Rectal smooth muscle tissue (tissue), 1 donor: Measurements from ENCODE around the gene TLE2.

Experiments used
- H3K27ac ChIP-seq: one replicate; pipeline ENCODE4 v1.7.0; 2013; ENCODE audit warnings: low read depth, low read length, inconsistent platforms
- H3K27me3 ChIP-seq: one replicate; pipeline ENCODE4 v1.7.0; 2013; ENCODE audit warnings: low read length; ENCODE audit not compliant: control insufficient read depth, insufficient read depth
- H3K36me3 ChIP-seq: one replicate; pipeline ENCODE4 v1.7.0; 2013; ENCODE audit warnings: low read length; ENCODE audit not compliant: control insufficient read depth, insufficient read depth
- H3K4me1 ChIP-seq: one replicate; pipeline ENCODE4 v1.7.0; 2013; ENCODE audit warnings: low read length; ENCODE audit not compliant: control insufficient read depth, insufficient read depth
- H3K4me3 ChIP-seq: one replicate; pipeline ENCODE4 v1.7.0; 2013; ENCODE audit warnings: low read length
- H3K9ac ChIP-seq: one replicate; pipeline ENCODE4 v1.7.0; 2013; ENCODE audit warnings: low read length

TLE2 gene

GRCh38 chr19:3029065-3029923, at the start of gene TLE2:
TLE2 (minus strand) TSS chr19:3029280; CDS start chr19:3028904, 376 bp downstream.
- H3K4me3 ChIP-seq, result peak within 1 kb of the TSS; percentile 54
- H3K27me3 ChIP-seq, result no peaks in the 10 kb centered on the region
- no peak within 1 kb of the TSS for H3K9ac ChIP-seq

GRCh38 chr19:3075605-3076431, 46.7 kb upstream of the TLE2 start:
- H3K36me3 ChIP-seq, result no peaks in the 10 kb centered on the region
- H3K4me1 ChIP-seq, result peaks cover 2% of the 10 kb centered on the region
- H3K27ac ChIP-seq, result no peak overlapping the region
- no peak overlapping the region for H3K9ac ChIP-seq
- H3K27me3 ChIP-seq, result no peaks in the 10 kb centered on the region
- peak overlapping the region; percentile 51 for H3K4me3 ChIP-seq

More at GRCh38 chr19:3029065-3029923, at the start of gene TLE2:
- Histone ChIP-seq H3K4me1 (no peaks in the 10 kb centered on the region), H3K27ac (peak within 1 kb of the TSS; percentile 40), H3K36me3 (no peaks in the 10 kb centered on the region)

GRCh38 chr19:3073931-3074595, 45.0 kb upstream of the TLE2 start:
- H3K27ac ChIP-seq, result no peak overlapping the region
- no peak overlapping the region for H3K9ac ChIP-seq
- H3K4me1 ChIP-seq, result peaks cover 2% of the 10 kb centered on the region
- no peaks in the 10 kb centered on the region for H3K36me3 ChIP-seq
- H3K4me3 ChIP-seq, result no peak overlapping the region
- no peaks in the 10 kb centered on the region for H3K27me3 ChIP-seq

- H3K4me3 ChIP-seq, result no peak overlapping the region
- no peak overlapping the region for H3K9ac ChIP-seq
- H3K4me1 ChIP-seq, result peaks cover 2% of the 10 kb centered on the region
- no peak overlapping the region for H3K27ac ChIP-seq
- H3K36me3 ChIP-seq, result no peaks in the 10 kb centered on the region
- H3K27me3 ChIP-seq, result no peaks in the 10 kb centered on the region
Measured at GRCh38 chr19:3073159-3073563, 44.1 kb upstream of the TLE2 start.

- Histone ChIP-seq H3K4me3 (no peak overlapping the region), H3K27ac (no peak overlapping the region), H3K9ac (no peak overlapping the region), H3K4me1 (peaks cover 2% of the 10 kb centered on the region), H3K27me3 (no peaks in the 10 kb centered on the region), H3K36me3 (no peaks in the 10 kb centered on the region)
Measured at GRCh38 chr19:3071768-3072167, 42.7 kb upstream of the TLE2 start.

- Histone ChIP-seq H3K4me1 (no peaks in the 10 kb centered on the region), H3K4me3 (no peak overlapping the region), H3K27ac (no peak overlapping the region), H3K9ac (no peak overlapping the region), H3K27me3 (no peaks in the 10 kb centered on the region), H3K36me3 (no peaks in the 10 kb centered on the region)
Measured at GRCh38 chr19:3068071-3068470, 39.0 kb upstream of the TLE2 start.

- no peaks in the 10 kb centered on the region for H3K36me3 ChIP-seq
- no peaks in the 10 kb centered on the region for H3K27me3 ChIP-seq
- H3K9ac ChIP-seq, result no peak overlapping the region
- no peak overlapping the region for H3K4me3 ChIP-seq
- no peaks in the 10 kb centered on the region for H3K4me1 ChIP-seq
- H3K27ac ChIP-seq, result no peak overlapping the region
Measured at GRCh38 chr19:3067563-3067962, 38.5 kb upstream of the TLE2 start.

- Histone ChIP-seq H3K4me1 (no peaks in the 10 kb centered on the region), H3K4me3 (no peak overlapping the region), H3K27me3 (no peaks in the 10 kb centered on the region), H3K36me3 (no peaks in the 10 kb centered on the region), H3K9ac (no peak overlapping the region), H3K27ac (no peak overlapping the region)
Measured at GRCh38 chr19:3066482-3067049, 37.5 kb upstream of the TLE2 start.

- Histone ChIP-seq H3K27ac (no peak overlapping the region), H3K4me3 (no peak overlapping the region), H3K9ac (no peak overlapping the region), H3K4me1 (no peaks in the 10 kb centered on the region), H3K36me3 (no peaks in the 10 kb centered on the region), H3K27me3 (no peaks in the 10 kb centered on the region)
Measured at GRCh38 chr19:3065675-3066357, 36.7 kb upstream of the TLE2 start.

GRCh38 chr19:3064011-3064330, 34.9 kb upstream of the TLE2 start:
- H3K9ac ChIP-seq, result no peak overlapping the region
- no peak overlapping the region for H3K27ac ChIP-seq
- H3K27me3 ChIP-seq, result no peaks in the 10 kb centered on the region
- H3K4me1 ChIP-seq, result peaks cover 3% of the 10 kb centered on the region
- H3K4me3 ChIP-seq, result no peak overlapping the region
- H3K36me3 ChIP-seq, result peaks cover 5% of the 10 kb centered on the region

- Histone ChIP-seq H3K36me3 (peaks cover 17% of the 10 kb centered on the region), H3K4me1 (peaks cover 15% of the 10 kb centered on the region), H3K4me3 (peak within 1 kb of the TSS; percentile 79), H3K27me3 (no peaks in the 10 kb centered on the region), H3K27ac (peak within 1 kb of the TSS; percentile 97), H3K9ac (peak within 1 kb of the TSS; percentile 76)
Measured at GRCh38 chr19:3062165-3063105, 33.4 kb upstream of the TLE2 start, which contains the start of gene TLE5. TLE5 (minus strand) TSS chr19:3062495; CDS start chr19:3062200, 295 bp downstream.
